D721Med (cell line): Measurements from ENCODE around the gene NEB.

Experiments used
- DNase-seq: peaks from one replicate; pipeline ENCODE4 v3.0.0; 2011; ENCODE audit warnings: low spot score; ENCODE audit not compliant: insufficient read length
- FAIRE-seq: peaks from 2 replicates; lab custom pipeline; 2011; peaks lifted over from hg19 to GRCh38; lab: Jason Lieb, UNC
- TF ChIP-seq, protein P1 (sequence below): IDR thresholded peaks from 2 replicates; pipeline ENCODE4 v1.5.1; 2012; ENCODE audit warnings: mild to moderate bottlenecking, control low read depth; ENCODE audit not compliant: insufficient read depth; ENCODE audit errors: missing control alignments

The NEB gene

DNA sequence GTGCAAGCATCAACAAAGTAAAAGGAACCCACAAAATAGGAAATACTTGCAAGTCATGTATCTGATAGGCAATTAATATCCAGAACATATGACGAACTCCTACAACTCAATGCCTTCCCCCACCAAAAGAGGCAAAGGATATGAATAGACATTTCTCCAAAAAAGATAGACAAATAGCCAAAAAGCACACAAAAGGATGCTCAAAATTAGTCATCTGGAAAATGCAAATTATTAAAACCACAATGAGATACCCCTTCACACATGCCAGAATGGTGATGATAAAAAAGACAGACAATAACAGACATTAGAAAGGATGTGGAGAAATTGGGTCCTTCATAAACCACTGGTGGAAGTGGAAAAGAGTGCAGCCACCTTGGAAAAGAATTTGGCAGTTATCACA is 248.2 kb downstream of the NEB start:
- DNase-seq (no peak), FAIRE-seq (peak; percentile 16)
- TF ChIP-seq, protein P1, sequence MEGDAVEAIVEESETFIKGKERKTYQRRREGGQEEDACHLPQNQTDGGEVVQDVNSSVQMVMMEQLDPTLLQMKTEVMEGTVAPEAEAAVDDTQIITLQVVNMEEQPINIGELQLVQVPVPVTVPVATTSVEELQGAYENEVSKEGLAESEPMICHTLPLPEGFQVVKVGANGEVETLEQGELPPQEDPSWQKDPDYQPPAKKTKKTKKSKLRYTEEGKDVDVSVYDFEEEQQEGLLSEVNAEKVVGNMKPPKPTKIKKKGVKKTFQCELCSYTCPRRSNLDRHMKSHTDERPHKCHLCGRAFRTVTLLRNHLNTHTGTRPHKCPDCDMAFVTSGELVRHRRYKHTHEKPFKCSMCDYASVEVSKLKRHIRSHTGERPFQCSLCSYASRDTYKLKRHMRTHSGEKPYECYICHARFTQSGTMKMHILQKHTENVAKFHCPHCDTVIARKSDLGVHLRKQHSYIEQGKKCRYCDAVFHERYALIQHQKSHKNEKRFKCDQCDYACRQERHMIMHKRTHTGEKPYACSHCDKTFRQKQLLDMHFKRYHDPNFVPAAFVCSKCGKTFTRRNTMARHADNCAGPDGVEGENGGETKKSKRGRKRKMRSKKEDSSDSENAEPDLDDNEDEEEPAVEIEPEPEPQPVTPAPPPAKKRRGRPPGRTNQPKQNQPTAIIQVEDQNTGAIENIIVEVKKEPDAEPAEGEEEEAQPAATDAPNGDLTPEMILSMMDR, result no peak

DNA sequence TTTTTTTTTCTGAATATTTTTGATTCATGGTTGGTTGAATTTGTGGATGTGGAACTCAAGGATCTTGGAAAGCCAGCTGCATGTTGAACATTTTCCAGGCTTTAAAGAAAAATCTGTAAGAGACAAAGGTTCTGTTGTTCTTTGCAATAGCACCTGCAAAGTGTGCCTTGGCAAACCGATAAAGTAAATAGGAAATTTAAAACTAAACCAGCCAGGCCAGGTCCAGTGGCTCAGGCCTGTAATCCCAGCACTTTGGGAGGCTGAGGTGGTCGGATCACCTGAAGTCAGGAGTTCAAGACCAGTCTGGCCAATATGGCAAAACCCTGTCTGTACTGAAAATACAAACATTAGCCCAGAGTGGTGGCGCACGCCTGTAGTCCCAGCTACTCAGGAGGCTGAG is 250.2 kb downstream of the NEB start:
- FAIRE-seq, result no peak
- TF ChIP-seq, protein P1, result no peak

DNA sequence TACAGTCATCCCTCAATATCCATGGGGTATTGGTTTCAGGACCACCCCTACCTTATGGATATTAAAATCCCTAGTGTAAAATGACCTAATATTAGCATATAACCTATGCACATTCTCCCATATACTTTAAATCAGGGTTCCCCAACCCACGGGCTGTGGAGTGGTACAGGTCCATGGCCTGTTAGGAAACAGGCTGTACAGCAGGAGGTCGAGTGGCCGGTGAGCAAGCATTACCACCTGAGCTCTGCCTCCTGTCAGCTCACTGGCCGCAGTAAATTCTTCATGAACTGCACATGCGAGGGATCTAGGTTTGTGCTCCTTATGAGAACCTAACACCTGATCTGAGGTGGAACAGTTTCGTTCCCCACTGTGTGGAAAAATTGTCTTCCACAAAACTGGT is 250.7 kb downstream of the NEB start:
- DNase-seq (no peak), FAIRE-seq (no peak)
- TF ChIP-seq, protein P1, result no peak

More for the DNA sequence above, 250.2 kb downstream of the NEB start:
- no peak for DNase-seq

DNA sequence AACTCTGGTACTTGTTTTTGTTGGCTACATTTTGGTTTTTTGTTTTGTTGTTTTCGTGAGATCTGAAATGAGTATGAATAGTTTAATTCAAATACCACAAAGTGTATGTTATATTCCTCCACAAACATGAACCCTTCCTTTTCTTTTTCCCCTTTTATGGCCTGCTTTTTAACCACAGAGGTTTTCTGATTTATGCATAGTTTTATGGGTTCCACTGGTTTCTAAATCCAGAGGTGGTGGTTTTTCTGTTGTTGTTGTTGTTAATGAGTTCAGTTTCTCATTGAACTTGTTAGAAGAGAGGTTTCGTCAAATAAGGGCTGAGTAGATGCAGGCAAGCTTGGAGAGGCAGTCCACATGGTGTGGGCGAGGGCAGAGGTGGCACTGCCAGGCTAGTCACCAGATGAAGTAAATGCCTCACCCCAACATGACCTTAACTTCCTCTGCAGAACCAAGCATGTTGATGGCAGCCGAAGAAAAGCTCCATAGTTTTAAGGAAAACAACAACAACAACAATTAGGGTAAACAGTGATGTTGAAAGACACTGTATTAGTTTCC is 252.0 kb downstream of the NEB start:
- FAIRE-seq (no peak), DNase-seq (no peak)
- TF ChIP-seq, protein P1, result no peak

DNA sequence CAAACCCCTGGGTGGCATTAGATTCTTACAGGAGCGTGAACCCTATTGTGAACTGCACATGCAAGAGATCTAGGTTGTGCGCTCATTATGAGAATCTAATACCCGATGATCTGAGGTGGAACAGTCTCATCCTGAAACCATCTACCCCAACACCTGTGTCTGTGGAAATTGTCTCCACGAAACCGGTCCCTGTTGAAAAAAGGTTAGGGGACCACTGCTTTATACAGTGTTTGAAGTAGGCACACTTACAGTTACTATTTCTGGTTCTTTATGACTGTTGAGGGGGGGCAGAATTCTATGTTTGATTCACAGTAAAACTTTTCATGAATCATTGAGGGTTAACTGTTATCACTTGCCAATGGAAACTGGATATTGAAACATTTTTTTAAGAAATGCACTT is 252.5 kb downstream of the NEB start:
- FAIRE-seq, result no peak
- no peak for DNase-seq
- TF ChIP-seq, protein P1, result no peak

DNA sequence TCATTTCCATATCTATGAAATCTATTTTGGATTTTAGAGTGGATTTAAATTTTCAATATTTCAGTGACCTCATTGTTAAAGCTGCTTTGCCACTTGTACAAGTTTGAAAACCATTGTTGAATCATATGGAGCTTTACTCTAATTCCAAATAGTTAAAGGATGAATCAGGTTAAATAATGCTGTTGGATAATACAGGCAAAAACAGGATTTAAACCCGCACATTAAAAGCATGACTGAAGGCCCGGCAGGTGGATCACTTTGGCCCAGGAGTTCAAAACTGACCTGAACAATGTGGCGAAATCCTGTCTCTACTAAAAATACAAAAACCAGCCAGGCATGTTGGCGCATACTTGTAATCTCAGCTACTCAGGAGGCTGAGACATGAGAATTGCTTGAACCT is 256.3 kb downstream of the NEB start:
- DNase-seq (no peak), FAIRE-seq (no peak)
- TF ChIP-seq, protein P1, result no peak

DNA sequence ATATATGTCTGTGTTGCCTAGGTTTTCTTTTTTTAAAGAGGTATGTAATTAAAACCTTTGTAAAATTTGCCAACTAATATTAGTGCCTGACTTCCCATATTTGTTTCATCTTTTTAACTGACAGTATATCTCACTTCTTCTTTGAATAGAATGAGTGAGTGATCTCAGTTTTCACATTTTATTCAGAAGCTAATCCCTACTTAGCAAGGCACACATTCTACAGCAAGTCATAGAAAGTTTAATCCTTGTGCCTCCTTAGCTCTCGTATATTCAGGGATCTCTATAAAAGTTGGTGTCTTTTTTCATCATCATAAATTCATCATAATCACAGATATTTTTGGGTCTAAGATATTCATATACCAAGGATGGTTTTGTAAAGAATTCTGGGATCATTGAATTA is 258.0 kb downstream of the NEB start:
- DNase-seq (no peak), FAIRE-seq (peak; percentile 87)
- TF ChIP-seq, protein P1, result no peak
